ENCODE results near the gene C1orf35. TPM values are rescaled to one million over a fixed set of nuclear protein-coding genes. Genes with fewer than 3 reads are reported as not detected.

C1orf35 gene
- total RNA-seq, 6 donors from 2014 or later, result 12.8 to 34.6 (median 17.8) TPM

DNA sequence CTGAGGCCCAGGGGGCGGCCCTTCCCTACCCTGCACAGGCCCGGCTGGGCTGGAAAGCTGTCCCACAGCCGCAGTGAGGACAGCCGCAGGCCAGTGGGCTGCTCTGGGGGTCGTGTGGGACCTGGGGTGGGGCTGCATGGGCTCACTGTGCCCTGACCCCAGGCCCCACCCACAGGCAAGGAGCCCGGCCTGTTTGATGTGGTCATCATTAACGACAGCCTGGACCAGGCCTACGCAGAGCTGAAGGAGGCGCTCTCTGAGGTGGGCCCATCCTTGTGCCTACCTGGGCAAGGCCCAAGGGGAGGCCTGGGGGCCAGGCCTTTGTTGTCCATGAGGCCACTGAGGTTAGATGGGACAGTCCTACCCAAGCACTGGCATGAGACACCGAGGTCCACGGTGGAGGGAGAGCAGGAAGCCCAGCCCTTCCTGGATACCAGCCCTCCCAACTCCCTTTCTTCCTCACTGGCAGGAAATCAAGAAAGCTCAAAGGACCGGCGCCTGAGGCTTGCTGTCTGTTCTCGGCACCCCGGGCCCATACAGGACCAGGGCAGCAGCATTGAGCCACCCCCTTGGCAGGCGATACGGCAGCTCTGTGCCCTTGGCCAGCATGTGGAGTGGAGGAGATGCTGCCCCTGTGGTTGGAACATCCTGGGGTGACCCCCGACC is 45.2 kb upstream of the C1orf35 start:
- Histone ChIP-seq H3K27ac (peak overlapping the region; percentile 80 to 96 (median 87)), H3K36me3 (peaks cover 0 to 50% (median 40%) of the 10 kb centered on the region in 4 donors), H3K9me3 (no peaks in the 10 kb centered on the region), H3K4me3 (no peak overlapping the region), H3K4me1 (peaks cover 58 to 87% (median 80%) of the 10 kb centered on the region in 4 donors), H3K27me3 (no peaks in the 10 kb centered on the region)
- WGBS, 2 donors, result 53 to 64% methylated on average over 13 of the region's 18 CpGs
- peak in 1 of 2 donors; percentile 58 for DNase-seq
- no peak for ATAC-seq (ENCODE audit: low FRiP score in 2 of 2)
- no peak for TF ChIP-seq POLR2AphosphoS5 (IDR thresholded peaks at IDR 0.05)
- TF ChIP-seq, protein P1, sequence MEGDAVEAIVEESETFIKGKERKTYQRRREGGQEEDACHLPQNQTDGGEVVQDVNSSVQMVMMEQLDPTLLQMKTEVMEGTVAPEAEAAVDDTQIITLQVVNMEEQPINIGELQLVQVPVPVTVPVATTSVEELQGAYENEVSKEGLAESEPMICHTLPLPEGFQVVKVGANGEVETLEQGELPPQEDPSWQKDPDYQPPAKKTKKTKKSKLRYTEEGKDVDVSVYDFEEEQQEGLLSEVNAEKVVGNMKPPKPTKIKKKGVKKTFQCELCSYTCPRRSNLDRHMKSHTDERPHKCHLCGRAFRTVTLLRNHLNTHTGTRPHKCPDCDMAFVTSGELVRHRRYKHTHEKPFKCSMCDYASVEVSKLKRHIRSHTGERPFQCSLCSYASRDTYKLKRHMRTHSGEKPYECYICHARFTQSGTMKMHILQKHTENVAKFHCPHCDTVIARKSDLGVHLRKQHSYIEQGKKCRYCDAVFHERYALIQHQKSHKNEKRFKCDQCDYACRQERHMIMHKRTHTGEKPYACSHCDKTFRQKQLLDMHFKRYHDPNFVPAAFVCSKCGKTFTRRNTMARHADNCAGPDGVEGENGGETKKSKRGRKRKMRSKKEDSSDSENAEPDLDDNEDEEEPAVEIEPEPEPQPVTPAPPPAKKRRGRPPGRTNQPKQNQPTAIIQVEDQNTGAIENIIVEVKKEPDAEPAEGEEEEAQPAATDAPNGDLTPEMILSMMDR (IDR thresholded peaks at IDR 0.05), result no peak
- no peak for TF ChIP-seq POLR2A (IDR thresholded peaks at IDR 0.05)
- TF ChIP-seq EP300 (IDR thresholded peaks at IDR 0.05), result no peak

DNA sequence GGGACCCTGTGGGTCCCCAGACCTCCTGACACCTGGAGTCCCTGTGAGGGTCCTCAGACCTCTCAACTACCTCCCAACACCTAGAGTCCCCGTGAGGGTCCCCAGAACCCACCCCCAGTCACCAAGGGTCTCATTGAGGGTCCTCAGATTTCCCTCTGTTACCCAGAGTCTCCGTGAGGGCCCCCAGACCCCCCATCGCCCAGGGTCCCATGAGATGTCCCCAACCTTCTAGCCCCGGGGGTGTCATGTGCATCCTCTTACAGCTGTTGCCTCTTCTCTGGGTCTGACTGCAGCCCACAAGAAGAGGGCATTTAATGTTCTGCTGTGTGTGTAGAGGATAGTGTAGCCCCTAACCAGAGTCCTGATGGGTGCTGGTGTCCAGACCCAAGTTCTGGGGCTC is 44.6 kb upstream of the C1orf35 start:
- TF ChIP-seq, protein P1 (IDR thresholded peaks at IDR 0.05), result no peak
- TF ChIP-seq POLR2A (IDR thresholded peaks at IDR 0.05), result no peak
- no peak for TF ChIP-seq EP300 (IDR thresholded peaks at IDR 0.05)
- TF ChIP-seq POLR2AphosphoS5 (IDR thresholded peaks at IDR 0.05), result no peak
- peaks cover 63 to 93% (median 85%) of the 10 kb centered on the region in 4 donors for H3K4me1 ChIP-seq
- ATAC-seq (ENCODE audit: low FRiP score in 2 of 2) (no peak), DNase-seq (no peak)
- no peak overlapping the region for H3K4me3 ChIP-seq
- H3K27ac ChIP-seq, result peak overlapping the region; percentile 80 to 96 (median 87)
- H3K27me3 ChIP-seq, result no peaks in the 10 kb centered on the region
- H3K9me3 ChIP-seq, result no peaks in the 10 kb centered on the region
- WGBS, 2 donors, result 83 to 95% methylated on average over 4 of the region's 4 CpGs
- H3K36me3 ChIP-seq, result peaks cover 0 to 54% (median 40%) of the 10 kb centered on the region in 4 donors

DNA sequence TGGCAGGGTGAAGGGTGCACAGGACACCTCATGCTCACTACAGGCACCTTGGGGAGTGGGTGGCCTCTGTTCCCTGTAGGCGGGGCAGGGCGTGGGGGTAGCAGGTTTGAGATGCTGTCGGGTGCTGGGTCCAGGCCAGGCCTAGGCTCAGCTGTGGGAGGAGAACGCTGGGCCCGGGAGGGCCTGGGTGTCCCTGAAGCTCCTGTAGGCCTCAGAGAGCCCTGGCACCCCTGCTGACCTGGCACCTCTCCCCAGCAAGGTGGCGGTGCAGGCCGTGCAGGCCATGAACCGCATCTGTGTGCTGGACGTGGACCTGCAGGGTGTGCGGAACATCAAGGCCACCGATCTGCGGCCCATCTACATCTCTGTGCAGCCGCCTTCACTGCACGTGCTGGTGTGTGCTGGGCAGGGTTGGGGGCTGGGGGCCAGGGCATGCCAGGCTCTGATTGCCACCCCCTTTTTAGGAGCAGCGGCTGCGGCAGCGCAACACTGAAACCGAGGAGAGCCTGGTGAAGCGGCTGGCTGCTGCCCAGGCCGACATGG is 44.1 kb upstream of the C1orf35 start:
- TF ChIP-seq, protein P1 (IDR thresholded peaks at IDR 0.05), result no peak
- TF ChIP-seq POLR2AphosphoS5 (IDR thresholded peaks at IDR 0.05) (no peak), EP300 (IDR thresholded peaks at IDR 0.05) (no peak), POLR2A (IDR thresholded peaks at IDR 0.05) (no peak)
- peaks cover 0 to 59% (median 43%) of the 10 kb centered on the region in 4 donors for H3K36me3 ChIP-seq
- H3K27ac ChIP-seq, result peak overlapping the region in 2 of 4 donors; percentile 89 to 96
- H3K9me3 ChIP-seq, result no peaks in the 10 kb centered on the region
- H3K4me1 ChIP-seq, result peaks cover 69 to 95% (median 89%) of the 10 kb centered on the region in 4 donors
- DNase-seq, result peak in 1 of 2 donors; percentile 71
- 91 to 99% methylated on average over 12 to 13 of the region's 20 CpGs for WGBS, 2 donors
- H3K27me3 ChIP-seq, result no peaks in the 10 kb centered on the region
- H3K4me3 ChIP-seq, result no peak overlapping the region
- ATAC-seq (ENCODE audit: low FRiP score in 2 of 2), result no peak

DNA sequence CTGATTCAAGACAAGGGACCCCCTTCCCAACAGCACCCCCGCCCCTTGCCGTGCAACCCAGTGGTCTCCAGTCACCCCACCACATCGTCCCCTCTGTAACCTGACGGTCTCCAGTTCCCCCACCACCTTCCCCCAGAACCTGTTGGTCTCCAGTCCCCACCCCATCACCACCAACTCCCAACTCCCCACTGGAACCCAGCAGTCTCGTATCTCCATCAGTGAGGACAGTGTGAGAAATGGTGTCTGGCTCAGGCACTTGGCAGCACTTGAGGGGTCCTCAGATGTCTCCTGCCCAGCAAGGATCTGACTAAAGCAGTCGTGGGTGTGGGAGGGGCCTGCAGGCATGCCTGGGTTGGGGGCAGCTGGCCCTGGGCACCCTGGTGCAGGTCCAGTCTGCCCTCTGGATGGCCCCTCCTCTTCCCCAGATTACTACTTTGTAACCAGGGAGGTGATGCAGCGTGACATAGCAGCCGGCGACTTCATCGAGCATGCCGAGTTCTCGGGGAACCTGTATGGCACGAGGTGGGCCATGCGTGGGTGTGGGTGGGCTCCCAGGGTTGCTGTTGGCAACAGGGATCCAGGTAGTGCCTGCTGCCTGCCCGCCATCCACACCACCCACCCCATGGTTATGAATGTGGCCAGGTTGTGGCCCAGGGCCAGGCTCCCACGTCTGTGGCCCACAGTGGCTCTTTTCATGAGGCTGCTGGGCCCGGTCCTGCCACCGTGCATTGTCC is 43.5 kb upstream of the C1orf35 start:
- H3K4me3 ChIP-seq, result no peak overlapping the region
- no peaks in the 10 kb centered on the region for H3K27me3 ChIP-seq
- no peaks in the 10 kb centered on the region for H3K9me3 ChIP-seq
- TF ChIP-seq POLR2AphosphoS5 (IDR thresholded peaks at IDR 0.05) (no peak), EP300 (IDR thresholded peaks at IDR 0.05) (no peak), POLR2A (IDR thresholded peaks at IDR 0.05) (no peak)
- TF ChIP-seq, protein P1 (IDR thresholded peaks at IDR 0.05), result no peak
- H3K27ac ChIP-seq, result peak overlapping the region in 2 of 4 donors; percentile 89 to 96
- 81 to 95% methylated on average over 6 to 18 of the region's 18 CpGs for WGBS, 2 donors
- no peak for ATAC-seq (ENCODE audit: low FRiP score in 2 of 2)
- H3K4me1 ChIP-seq, result peaks cover 69 to 95% (median 89%) of the 10 kb centered on the region in 4 donors
- peaks cover 0 to 66% (median 47%) of the 10 kb centered on the region in 4 donors for H3K36me3 ChIP-seq
- DNase-seq, result peak in 1 of 2 donors; percentile 65
